ENCODE data around the gene RGS7. TPM values are rescaled to one million over a fixed set of nuclear protein-coding genes. Genes with fewer than 3 reads are reported as not detected.

The RGS7 gene
- total RNA-seq, 1 donor from 2014 or later = 2.5 TPM

DNA sequence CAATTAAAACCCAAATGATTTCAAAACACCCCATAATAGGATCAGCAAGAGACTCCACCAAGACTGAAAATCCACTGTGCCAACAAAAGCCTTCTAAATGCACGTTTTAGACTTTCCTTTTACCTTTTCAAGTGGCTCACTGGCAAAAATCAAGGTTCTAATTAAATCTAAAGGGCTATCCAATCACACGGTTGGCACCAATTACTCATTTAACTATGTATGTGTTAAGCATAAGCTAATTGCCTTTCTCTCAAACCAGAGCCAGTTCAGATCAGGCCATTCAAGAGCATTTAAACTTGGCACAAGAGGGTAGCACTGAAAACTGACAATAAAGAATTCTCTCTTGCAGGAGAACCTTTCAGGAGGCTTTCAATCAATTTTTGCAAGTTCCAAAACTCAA lies 139.5 kb downstream of the RGS7 start:
- no peak overlapping the region for H3K4me3 Mint-ChIP-seq
- H3K36me3 Mint-ChIP-seq = no peaks in the 10 kb centered on the region
- no peaks in the 10 kb centered on the region for H3K9me3 Mint-ChIP-seq
- H3K4me1 Mint-ChIP-seq (ENCODE audit: unreplicated experiment) = peaks cover 17% of the 10 kb centered on the region
- TF ChIP-seq, protein P1, sequence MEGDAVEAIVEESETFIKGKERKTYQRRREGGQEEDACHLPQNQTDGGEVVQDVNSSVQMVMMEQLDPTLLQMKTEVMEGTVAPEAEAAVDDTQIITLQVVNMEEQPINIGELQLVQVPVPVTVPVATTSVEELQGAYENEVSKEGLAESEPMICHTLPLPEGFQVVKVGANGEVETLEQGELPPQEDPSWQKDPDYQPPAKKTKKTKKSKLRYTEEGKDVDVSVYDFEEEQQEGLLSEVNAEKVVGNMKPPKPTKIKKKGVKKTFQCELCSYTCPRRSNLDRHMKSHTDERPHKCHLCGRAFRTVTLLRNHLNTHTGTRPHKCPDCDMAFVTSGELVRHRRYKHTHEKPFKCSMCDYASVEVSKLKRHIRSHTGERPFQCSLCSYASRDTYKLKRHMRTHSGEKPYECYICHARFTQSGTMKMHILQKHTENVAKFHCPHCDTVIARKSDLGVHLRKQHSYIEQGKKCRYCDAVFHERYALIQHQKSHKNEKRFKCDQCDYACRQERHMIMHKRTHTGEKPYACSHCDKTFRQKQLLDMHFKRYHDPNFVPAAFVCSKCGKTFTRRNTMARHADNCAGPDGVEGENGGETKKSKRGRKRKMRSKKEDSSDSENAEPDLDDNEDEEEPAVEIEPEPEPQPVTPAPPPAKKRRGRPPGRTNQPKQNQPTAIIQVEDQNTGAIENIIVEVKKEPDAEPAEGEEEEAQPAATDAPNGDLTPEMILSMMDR (conservative IDR thresholded peaks at IDR 0.05) = no peak
- no peaks in the 10 kb centered on the region for H3K27me3 Mint-ChIP-seq
- H3K27ac Mint-ChIP-seq = no peak overlapping the region
- DNase-seq (ENCODE audit: extremely low spot score, unreplicated experiment) = no peak

- Mint-ChIP-seq H3K9me3 (no peaks in the 10 kb centered on the region), H3K27me3 (no peaks in the 10 kb centered on the region), H3K4me3 (peak overlapping the region; percentile 7), H3K4me1 (ENCODE audit: unreplicated experiment) (peaks cover 17% of the 10 kb centered on the region), H3K36me3 (no peaks in the 10 kb centered on the region), H3K27ac (peak overlapping the region; percentile 35)
- TF ChIP-seq, protein P1 (conservative IDR thresholded peaks at IDR 0.05) = no peak
- DNase-seq (ENCODE audit: extremely low spot score, unreplicated experiment) = no peak
Measured at GRCh38 chr1:241215683-241216082, 141.3 kb downstream of the RGS7 start.

DNA sequence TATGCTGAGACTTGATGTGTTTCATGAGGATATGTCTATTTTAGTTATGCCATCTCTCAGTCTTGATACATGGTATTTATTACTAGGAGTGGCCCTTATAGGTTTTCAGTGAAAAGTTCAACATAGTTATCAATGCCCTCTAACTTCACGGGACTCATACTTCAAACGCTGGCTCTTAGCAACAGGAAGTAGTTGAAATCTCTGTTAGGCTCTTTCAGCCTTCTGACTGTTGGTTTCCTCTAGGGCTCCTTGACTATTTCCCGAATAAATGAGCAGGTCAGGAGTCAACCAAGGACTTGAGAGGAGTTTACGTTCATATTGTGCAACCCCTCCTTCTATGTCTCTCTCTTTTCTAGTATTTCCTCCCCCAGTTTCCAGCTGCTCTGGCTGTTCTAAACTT lies 141.8 kb downstream of the RGS7 start:
- TF ChIP-seq, protein P1 (conservative IDR thresholded peaks at IDR 0.05) = no peak
- H3K4me1 Mint-ChIP-seq (ENCODE audit: unreplicated experiment) = peaks cover 17% of the 10 kb centered on the region
- no peaks in the 10 kb centered on the region for H3K9me3 Mint-ChIP-seq
- H3K27ac Mint-ChIP-seq = peak overlapping the region; percentile 35
- peak overlapping the region; percentile 7 for H3K4me3 Mint-ChIP-seq
- H3K36me3 Mint-ChIP-seq = no peaks in the 10 kb centered on the region
- no peak for DNase-seq (ENCODE audit: extremely low spot score, unreplicated experiment)
- no peaks in the 10 kb centered on the region for H3K27me3 Mint-ChIP-seq

GRCh38 chr1:241213139-241213538 lies 143.9 kb downstream of the RGS7 start:
- Mint-ChIP-seq H3K27me3 (no peaks in the 10 kb centered on the region), H3K36me3 (no peaks in the 10 kb centered on the region), H3K9me3 (no peaks in the 10 kb centered on the region), H3K4me3 (no peak overlapping the region), H3K27ac (peak overlapping the region; percentile 43), H3K4me1 (ENCODE audit: unreplicated experiment) (peaks cover 11% of the 10 kb centered on the region)
- TF ChIP-seq, protein P1 (conservative IDR thresholded peaks at IDR 0.05) = no peak
- no peak for DNase-seq (ENCODE audit: extremely low spot score, unreplicated experiment)

- Mint-ChIP-seq H3K4me1 (ENCODE audit: unreplicated experiment) (peaks cover 11% of the 10 kb centered on the region), H3K27ac (peak overlapping the region; percentile 43), H3K4me3 (no peak overlapping the region), H3K36me3 (no peaks in the 10 kb centered on the region), H3K9me3 (no peaks in the 10 kb centered on the region), H3K27me3 (no peaks in the 10 kb centered on the region)
- TF ChIP-seq, protein P1 (conservative IDR thresholded peaks at IDR 0.05) = no peak
- DNase-seq (ENCODE audit: extremely low spot score, unreplicated experiment) = no peak
Measured at GRCh38 chr1:241212628-241213027, 144.4 kb downstream of the RGS7 start.

GRCh38 chr1:241208910-241209379 lies 148.1 kb downstream of the RGS7 start:
- peaks cover 6% of the 10 kb centered on the region for H3K9me3 Mint-ChIP-seq
- TF ChIP-seq, protein P1 (conservative IDR thresholded peaks at IDR 0.05) = no peak
- H3K4me3 Mint-ChIP-seq = no peak overlapping the region
- no peaks in the 10 kb centered on the region for H3K36me3 Mint-ChIP-seq
- peak overlapping the region; percentile 49 for H3K27ac Mint-ChIP-seq
- H3K4me1 Mint-ChIP-seq (ENCODE audit: unreplicated experiment) = peaks cover 5% of the 10 kb centered on the region
- no peak for DNase-seq (ENCODE audit: extremely low spot score, unreplicated experiment)
- no peaks in the 10 kb centered on the region for H3K27me3 Mint-ChIP-seq
